IPS-20b (cell line): Measurements from ENCODE around the gene SLC2A3.
"Not testable (repeated sequence)": the region's sequence is repeated elsewhere in the genome, so short reads cannot be mapped to it uniquely, and the experiment has no call there.

Experiments
- H3K27ac ChIP-seq: one replicate; pipeline ENCODE4 v1.5.1; 2013; ENCODE audit warnings: low read length
- H3K27me3 ChIP-seq: 2 replicates; pipeline ENCODE4 v1.6.1; 2013; ENCODE audit warnings: mild to moderate bottlenecking, low read length, inconsistent platforms; ENCODE audit not compliant: insufficient read depth
- H3K36me3 ChIP-seq: 2 replicates; pipeline ENCODE4 v1.6.1; 2013; ENCODE audit warnings: low read depth, mild to moderate bottlenecking, inconsistent platforms, low read length, moderate library complexity; ENCODE audit not compliant: insufficient read depth
- H3K4me1 ChIP-seq: 2 replicates; pipeline ENCODE4 v1.6.1; 2013; ENCODE audit warnings: mild to moderate bottlenecking, control low read depth, inconsistent platforms, low read length, moderate library complexity; ENCODE audit not compliant: insufficient read depth
- H3K4me3 ChIP-seq: 2 replicates; pipeline ENCODE4 v1.5.1; 2013; ENCODE audit warnings: mild to moderate bottlenecking, low read length, inconsistent platforms
- H3K9ac ChIP-seq: 2 replicates; pipeline ENCODE4 v1.6.1; 2013; ENCODE audit warnings: low read depth, mild to moderate bottlenecking, inconsistent platforms, low read length, moderate library complexity
- H3K9me3 ChIP-seq: 2 replicates; pipeline ENCODE4 v1.6.1; 2013; ENCODE audit warnings: mild to moderate bottlenecking, low read depth, low read length, inconsistent platforms; ENCODE audit not compliant: insufficient read depth

Gene SLC2A3

GRCh38 chr12:7970475-7971252 is 34.7 kb upstream of the SLC2A3 start:
- H3K9me3 ChIP-seq = no peaks in the 10 kb centered on the region
- H3K27me3 ChIP-seq = no peaks in the 10 kb centered on the region
- peak overlapping the region; percentile 28 for H3K27ac ChIP-seq
- H3K36me3 ChIP-seq = no peaks in the 10 kb centered on the region
- H3K9ac ChIP-seq = peak overlapping the region; percentile 68
- peak overlapping the region; percentile 73 for H3K4me3 ChIP-seq
- peaks cover 14% of the 10 kb centered on the region for H3K4me1 ChIP-seq

DNA sequence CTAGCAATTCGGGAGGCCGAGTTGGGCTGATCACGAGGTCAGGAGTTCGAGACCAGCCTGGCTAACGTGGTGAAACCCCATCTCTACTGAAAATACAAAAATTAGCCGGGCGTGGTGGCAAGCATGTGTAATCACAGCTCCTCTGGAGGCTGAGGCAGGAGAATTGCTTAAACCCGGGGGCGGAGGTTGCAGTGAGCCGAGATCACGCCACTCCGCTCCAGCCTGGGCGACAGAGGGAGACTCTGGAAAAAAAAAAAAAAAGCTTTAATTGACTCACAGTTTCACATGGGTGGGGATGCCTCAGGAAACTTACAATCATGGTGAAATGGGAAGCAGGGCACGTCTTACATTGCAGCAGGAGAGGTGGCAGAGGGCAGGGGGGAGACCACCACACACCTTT is 30.6 kb upstream of the SLC2A3 start:
- no peak overlapping the region for H3K9ac ChIP-seq
- no peak overlapping the region for H3K27ac ChIP-seq
- H3K36me3 ChIP-seq = no peaks in the 10 kb centered on the region
- no peak overlapping the region for H3K4me3 ChIP-seq
- H3K27me3 ChIP-seq = no peaks in the 10 kb centered on the region
- peaks cover 14% of the 10 kb centered on the region; the same call in 1 of the 2 replicates for H3K4me1 ChIP-seq
- H3K9me3 ChIP-seq = no peaks in the 10 kb centered on the region

DNA sequence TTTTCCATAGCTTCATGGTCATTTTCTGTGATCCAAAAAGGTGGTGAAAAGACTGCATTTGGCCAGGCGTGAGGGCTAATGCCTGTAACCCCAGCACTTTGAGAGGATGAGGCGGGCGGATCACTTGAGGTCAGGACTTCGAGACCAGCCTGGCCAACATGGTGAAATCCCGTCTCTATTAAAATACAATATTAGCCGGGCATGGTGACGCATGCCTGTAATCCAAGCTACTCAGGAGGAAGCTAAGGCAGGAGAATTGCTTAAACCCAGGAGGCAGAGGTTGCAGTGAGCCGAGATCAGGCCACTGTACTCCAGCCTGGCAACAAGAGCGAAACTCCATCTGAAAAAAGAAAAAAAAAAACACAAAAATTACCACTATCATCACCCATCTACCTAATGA is 28.7 kb upstream of the SLC2A3 start:
- not testable (repeated sequence) for H3K9me3 ChIP-seq, H3K9ac ChIP-seq, H3K36me3 ChIP-seq, H3K4me3 ChIP-seq, H3K27me3 ChIP-seq, H3K27ac ChIP-seq, H3K4me1 ChIP-seq

- Histone ChIP-seq H3K9ac (peak overlapping the region; percentile 80; the same call in 1 of the 2 replicates), H3K27me3 (no peaks in the 10 kb centered on the region), H3K27ac (no peak overlapping the region), H3K4me1 (peaks cover 18% of the 10 kb centered on the region; the same call in 1 of the 2 replicates), H3K9me3 (no peaks in the 10 kb centered on the region), H3K4me3 (peak overlapping the region; percentile 75), H3K36me3 (no peaks in the 10 kb centered on the region)
Measured at GRCh38 chr12:7961395-7962178, 25.6 kb upstream of the SLC2A3 start.

GRCh38 chr12:7959701-7960121 is 23.7 kb upstream of the SLC2A3 start:
- Histone ChIP-seq H3K4me3 (peak overlapping the region; percentile 75), H3K27ac (no peak overlapping the region)

DNA sequence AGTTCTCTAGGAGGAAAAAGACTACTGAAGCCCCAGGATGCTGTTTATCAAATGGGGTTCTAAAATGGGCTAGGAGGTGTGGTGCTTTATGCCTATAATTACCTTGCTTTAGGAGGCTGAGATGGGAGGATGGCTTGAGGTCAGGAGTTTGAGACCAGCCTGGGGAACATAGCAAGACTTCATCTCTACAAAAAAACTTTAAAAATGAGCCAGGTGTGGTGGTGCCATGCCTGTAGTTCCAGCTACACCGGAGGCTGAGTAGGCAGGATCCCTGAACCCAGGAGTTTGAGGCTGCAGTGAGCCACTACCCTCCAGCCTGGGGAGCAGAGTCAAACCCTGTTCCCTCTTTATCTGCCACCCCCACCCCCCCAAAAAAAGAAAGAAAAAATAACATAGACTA is 23.3 kb upstream of the SLC2A3 start:
- Histone ChIP-seq H3K9ac (peak overlapping the region; percentile 80; the same call in 1 of the 2 replicates), H3K9me3 (no peaks in the 10 kb centered on the region), H3K36me3 (no peaks in the 10 kb centered on the region), H3K4me3 (peak overlapping the region; percentile 20; the same call in 1 of the 2 replicates), H3K4me1 (peaks cover 18% of the 10 kb centered on the region; the same call in 1 of the 2 replicates), H3K27me3 (no peaks in the 10 kb centered on the region), H3K27ac (no peak overlapping the region)

More at GRCh38 chr12:7959701-7960121, 23.7 kb upstream of the SLC2A3 start:
- Histone ChIP-seq H3K27me3 (no peaks in the 10 kb centered on the region), H3K9me3 (no peaks in the 10 kb centered on the region), H3K9ac (peak overlapping the region; percentile 80; the same call in 1 of the 2 replicates), H3K36me3 (no peaks in the 10 kb centered on the region), H3K4me1 (peaks cover 18% of the 10 kb centered on the region; the same call in 1 of the 2 replicates)

DNA sequence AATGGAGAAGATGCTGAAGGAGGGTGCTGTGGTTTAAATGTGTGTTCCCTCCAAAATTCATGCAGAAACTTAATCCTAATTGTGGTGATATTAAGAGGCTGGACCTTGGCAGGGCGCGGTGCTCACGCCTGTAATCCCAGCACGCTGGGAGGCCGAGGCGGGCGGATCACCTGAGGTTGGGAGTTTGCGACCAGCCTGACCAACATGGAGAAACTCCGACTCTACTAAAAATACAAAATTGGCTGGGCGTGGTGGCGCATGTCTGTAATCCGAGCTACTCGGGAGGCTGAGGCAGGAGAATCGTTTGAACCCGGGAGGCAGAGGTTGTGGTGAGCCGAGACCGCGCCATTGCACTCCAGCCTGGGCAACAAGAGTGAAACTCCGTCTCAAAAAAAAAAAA is 18.9 kb upstream of the SLC2A3 start:
- H3K27me3 ChIP-seq, H3K4me1 ChIP-seq, H3K27ac ChIP-seq, H3K9me3 ChIP-seq, H3K4me3 ChIP-seq, H3K36me3 ChIP-seq, H3K9ac ChIP-seq: not testable (repeated sequence)

GRCh38 chr12:7954418-7954817 is 18.4 kb upstream of the SLC2A3 start:
- not testable (repeated sequence) for H3K9ac ChIP-seq, H3K27me3 ChIP-seq, H3K4me3 ChIP-seq, H3K27ac ChIP-seq, H3K9me3 ChIP-seq, H3K36me3 ChIP-seq, H3K4me1 ChIP-seq

DNA sequence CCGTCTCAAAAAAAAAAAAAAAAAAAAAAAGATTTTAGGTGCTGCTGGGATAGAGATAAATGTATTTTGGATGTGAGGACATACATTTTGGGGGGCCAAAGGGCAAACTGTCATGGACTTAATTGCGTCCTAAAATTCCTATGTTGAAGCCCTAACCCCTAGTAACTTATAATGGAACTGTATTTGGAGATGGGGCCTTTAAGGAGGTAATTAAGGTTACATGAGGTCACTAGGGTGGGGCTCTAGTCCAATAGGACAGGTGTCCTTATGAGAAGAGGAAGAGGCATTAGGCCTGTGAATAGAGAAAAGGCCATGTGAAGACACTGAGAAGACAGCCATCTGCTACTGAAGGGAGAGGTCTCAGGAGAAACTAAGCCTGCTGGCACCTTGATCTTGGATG is 17.9 kb upstream of the SLC2A3 start:
- H3K27me3 ChIP-seq, H3K9ac ChIP-seq, H3K27ac ChIP-seq, H3K4me3 ChIP-seq, H3K36me3 ChIP-seq, H3K4me1 ChIP-seq, H3K9me3 ChIP-seq: not testable (repeated sequence)

- Histone ChIP-seq H3K4me3 (no peak overlapping the region), H3K36me3 (no peaks in the 10 kb centered on the region), H3K27me3 (no peaks in the 10 kb centered on the region), H3K9ac (no peak overlapping the region), H3K27ac (no peak overlapping the region), H3K4me1 (no peaks in the 10 kb centered on the region), H3K9me3 (no peaks in the 10 kb centered on the region)
Measured at GRCh38 chr12:7951671-7952070, 15.7 kb upstream of the SLC2A3 start.

DNA sequence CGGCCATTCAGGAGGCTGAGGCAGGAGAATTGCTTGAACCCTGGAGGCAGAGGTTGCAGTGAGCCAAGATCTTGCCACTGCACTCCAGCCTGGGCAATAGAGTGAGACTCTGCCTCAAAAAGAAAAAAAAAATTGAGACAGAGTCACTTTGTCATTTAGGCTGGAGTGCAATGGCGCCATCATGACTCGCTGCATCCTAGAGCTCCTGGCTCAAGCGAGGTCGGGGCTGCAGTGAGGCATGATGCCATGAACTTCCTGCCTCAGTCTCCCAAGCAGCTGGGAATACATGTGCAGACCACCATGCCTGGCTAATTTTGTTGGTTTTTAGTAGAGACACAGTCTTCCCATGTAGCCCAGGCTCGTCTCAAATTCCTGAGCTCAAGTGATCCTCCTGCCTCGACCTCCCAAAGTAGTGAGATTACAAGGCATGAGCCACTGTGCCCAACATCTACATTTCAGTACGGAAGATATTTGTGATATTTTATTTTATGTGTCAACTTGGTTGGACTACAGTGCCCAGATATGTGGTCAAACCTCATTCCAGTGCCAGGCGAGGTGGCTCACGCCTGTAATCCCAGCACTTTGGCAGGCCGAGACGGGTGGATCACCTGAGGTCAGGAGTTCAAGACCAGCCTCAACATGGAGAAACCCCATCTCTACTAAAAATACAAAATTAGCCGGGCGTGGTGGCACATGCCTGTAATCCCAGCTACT is 14.4 kb upstream of the SLC2A3 start:
- not testable (repeated sequence) for H3K9me3 ChIP-seq, H3K27ac ChIP-seq, H3K4me1 ChIP-seq, H3K36me3 ChIP-seq, H3K4me3 ChIP-seq, H3K9ac ChIP-seq, H3K27me3 ChIP-seq
